ENCODE results near the gene SRP14. TPM values are rescaled to one million over a fixed set of nuclear protein-coding genes. Genes with fewer than 3 reads are reported as not detected.

SRP14 gene
- total RNA-seq, 1 experiment from 2014 or later, result 166 TPM

GRCh38 chr15:40069178-40070165 lies 30.5 kb upstream of the SRP14 start:
- ATAC-seq, result peak; percentile 92
- peak; percentile 46; the same call in 1 of the 2 replicates for TF ChIP-seq TCF7L2 (IDR thresholded peaks at IDR 0.05; ENCODE audit: low read depth, low read length)
- TF ChIP-seq POLR2AphosphoS5 (IDR thresholded peaks at IDR 0.05; ENCODE audit: low read depth, low read length), result peak; percentile 88
- TF ChIP-seq SIN3A (IDR thresholded peaks at IDR 0.05; ENCODE audit: borderline replicate concordance, insufficient read depth, low read depth, low read length), result peak; percentile 88
- TF ChIP-seq, protein P1, sequence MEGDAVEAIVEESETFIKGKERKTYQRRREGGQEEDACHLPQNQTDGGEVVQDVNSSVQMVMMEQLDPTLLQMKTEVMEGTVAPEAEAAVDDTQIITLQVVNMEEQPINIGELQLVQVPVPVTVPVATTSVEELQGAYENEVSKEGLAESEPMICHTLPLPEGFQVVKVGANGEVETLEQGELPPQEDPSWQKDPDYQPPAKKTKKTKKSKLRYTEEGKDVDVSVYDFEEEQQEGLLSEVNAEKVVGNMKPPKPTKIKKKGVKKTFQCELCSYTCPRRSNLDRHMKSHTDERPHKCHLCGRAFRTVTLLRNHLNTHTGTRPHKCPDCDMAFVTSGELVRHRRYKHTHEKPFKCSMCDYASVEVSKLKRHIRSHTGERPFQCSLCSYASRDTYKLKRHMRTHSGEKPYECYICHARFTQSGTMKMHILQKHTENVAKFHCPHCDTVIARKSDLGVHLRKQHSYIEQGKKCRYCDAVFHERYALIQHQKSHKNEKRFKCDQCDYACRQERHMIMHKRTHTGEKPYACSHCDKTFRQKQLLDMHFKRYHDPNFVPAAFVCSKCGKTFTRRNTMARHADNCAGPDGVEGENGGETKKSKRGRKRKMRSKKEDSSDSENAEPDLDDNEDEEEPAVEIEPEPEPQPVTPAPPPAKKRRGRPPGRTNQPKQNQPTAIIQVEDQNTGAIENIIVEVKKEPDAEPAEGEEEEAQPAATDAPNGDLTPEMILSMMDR (IDR thresholded peaks at IDR 0.05), result no peak
- TF ChIP-seq, protein P2, sequence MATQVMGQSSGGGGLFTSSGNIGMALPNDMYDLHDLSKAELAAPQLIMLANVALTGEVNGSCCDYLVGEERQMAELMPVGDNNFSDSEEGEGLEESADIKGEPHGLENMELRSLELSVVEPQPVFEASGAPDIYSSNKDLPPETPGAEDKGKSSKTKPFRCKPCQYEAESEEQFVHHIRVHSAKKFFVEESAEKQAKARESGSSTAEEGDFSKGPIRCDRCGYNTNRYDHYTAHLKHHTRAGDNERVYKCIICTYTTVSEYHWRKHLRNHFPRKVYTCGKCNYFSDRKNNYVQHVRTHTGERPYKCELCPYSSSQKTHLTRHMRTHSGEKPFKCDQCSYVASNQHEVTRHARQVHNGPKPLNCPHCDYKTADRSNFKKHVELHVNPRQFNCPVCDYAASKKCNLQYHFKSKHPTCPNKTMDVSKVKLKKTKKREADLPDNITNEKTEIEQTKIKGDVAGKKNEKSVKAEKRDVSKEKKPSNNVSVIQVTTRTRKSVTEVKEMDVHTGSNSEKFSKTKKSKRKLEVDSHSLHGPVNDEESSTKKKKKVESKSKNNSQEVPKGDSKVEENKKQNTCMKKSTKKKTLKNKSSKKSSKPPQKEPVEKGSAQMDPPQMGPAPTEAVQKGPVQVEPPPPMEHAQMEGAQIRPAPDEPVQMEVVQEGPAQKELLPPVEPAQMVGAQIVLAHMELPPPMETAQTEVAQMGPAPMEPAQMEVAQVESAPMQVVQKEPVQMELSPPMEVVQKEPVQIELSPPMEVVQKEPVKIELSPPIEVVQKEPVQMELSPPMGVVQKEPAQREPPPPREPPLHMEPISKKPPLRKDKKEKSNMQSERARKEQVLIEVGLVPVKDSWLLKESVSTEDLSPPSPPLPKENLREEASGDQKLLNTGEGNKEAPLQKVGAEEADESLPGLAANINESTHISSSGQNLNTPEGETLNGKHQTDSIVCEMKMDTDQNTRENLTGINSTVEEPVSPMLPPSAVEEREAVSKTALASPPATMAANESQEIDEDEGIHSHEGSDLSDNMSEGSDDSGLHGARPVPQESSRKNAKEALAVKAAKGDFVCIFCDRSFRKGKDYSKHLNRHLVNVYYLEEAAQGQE (IDR thresholded peaks at IDR 0.05; ENCODE audit: insufficient read depth in 1 of 2, low read depth in 2 of 2, low read length in 1 of 2), result no peak
- peaks cover 46% of the 10 kb centered on the region for H3K4me1 ChIP-seq (ENCODE audit: control insufficient read depth, insufficient read depth, low read length)
- H3K4me3 ChIP-seq (ENCODE audit: low read depth in 2 of 2, low read length in 2 of 2), result peak overlapping the region in 1 of 2 experiments; percentile 25; a peak in 1 of 4 replicates
- DNase-seq (ENCODE audit: low read depth, low spot score), result peak; percentile 71
- no peaks in the 10 kb centered on the region for H3K9me3 ChIP-seq (ENCODE audit: control insufficient read depth, insufficient read depth, low read depth, low read length)
- ChIA-PET CTCF (interaction anchor here (1.4 to 1.7 kb wide), 3 partner anchors 10 to 35 kb away, joined by 3 to 4 read pairs (median 3); no protein-coding TSS in a partner anchor), POLR2A (interaction anchor here (0.9 kb wide), 1 partner anchor 29 kb away, joined by 3 read pairs; no protein-coding TSS in a partner anchor)
- in situ Hi-C loops (cut with HindIII; ENCODE audit: low pct_unique_long_range_greater_than_20kb, low sequenced_read_pairs) (no loop called here), intact Hi-C loops (cut with micrococcal nuclease; ENCODE audit: unreplicated experiment) (no loop called here)
- no peaks in the 10 kb centered on the region for H3K27me3 ChIP-seq (ENCODE audit: control insufficient read depth, insufficient read depth, low read length)
- no peaks in the 10 kb centered on the region for H3K36me3 ChIP-seq (ENCODE audit: control insufficient read depth, insufficient read depth, low read length)
- no TSS peak for BruUV-seq (replicated peaks)
- peak overlapping the region; percentile 81 for H3K27ac ChIP-seq (ENCODE audit: low read length)

DNA sequence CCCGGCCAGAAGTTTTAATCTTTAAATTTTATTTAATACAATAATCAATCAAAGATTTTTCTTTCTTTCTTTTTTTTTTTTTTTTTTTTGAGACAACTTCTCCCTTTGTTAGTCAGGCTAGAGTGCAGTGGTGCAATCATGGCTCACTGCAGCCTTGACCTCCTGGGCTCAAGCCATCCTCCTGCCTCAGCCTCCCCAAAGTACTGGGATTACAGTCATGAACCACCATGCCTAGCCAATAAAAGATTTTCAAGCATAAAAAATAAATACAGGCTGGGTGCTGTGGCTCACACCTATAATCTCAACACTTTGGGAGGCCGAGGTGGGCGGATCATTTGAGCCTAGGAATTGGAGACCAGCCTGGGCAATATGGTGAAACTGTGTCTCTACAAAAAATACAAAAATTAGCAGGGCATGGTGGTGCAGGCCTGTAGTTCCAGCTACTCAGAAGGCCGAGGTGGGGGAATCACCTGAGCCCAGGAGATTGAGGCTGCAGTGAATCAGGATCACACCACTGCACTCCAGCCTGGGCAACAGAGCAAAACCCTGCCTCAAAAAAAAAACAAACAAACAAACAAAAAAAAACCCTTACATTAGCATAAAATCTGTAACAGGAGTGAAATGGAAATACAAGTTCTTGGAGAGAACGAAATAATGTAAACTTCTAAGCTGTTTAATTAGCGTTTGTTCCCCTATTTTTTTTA lies 29.1 kb upstream of the SRP14 start:
- CTCF ChIA-PET, result no interaction called here
- TF ChIP-seq POLR2AphosphoS5 (IDR thresholded peaks at IDR 0.05; ENCODE audit: low read depth, low read length) (no peak), TCF7L2 (IDR thresholded peaks at IDR 0.05; ENCODE audit: low read depth, low read length) (no peak), SIN3A (IDR thresholded peaks at IDR 0.05; ENCODE audit: borderline replicate concordance, insufficient read depth, low read depth, low read length) (no peak)
- TF ChIP-seq, protein P1 (IDR thresholded peaks at IDR 0.05), result no peak
- TF ChIP-seq, protein P2 (IDR thresholded peaks at IDR 0.05; ENCODE audit: insufficient read depth in 1 of 2, low read depth in 2 of 2, low read length in 1 of 2), result no peak
- Histone ChIP-seq H3K36me3 (ENCODE audit: control insufficient read depth, insufficient read depth, low read length) (no peaks in the 10 kb centered on the region), H3K27ac (ENCODE audit: low read length) (peak overlapping the region; percentile 84; the same call in 1 of the 2 replicates), H3K9me3 (ENCODE audit: control insufficient read depth, insufficient read depth, low read depth, low read length) (no peaks in the 10 kb centered on the region), H3K27me3 (ENCODE audit: control insufficient read depth, insufficient read depth, low read length) (no peaks in the 10 kb centered on the region), H3K4me1 (ENCODE audit: control insufficient read depth, insufficient read depth, low read length) (peaks cover 50% of the 10 kb centered on the region), H3K4me3 (ENCODE audit: low read depth in 2 of 2, low read length in 2 of 2) (no peak overlapping the region)
- no peak for ATAC-seq
- no peak for DNase-seq (ENCODE audit: low read depth, low spot score)
- POLR2A ChIA-PET, result no interaction called here
- BruUV-seq (replicated peaks), result no TSS peak
- in situ Hi-C loops (cut with HindIII; ENCODE audit: low pct_unique_long_range_greater_than_20kb, low sequenced_read_pairs) (no loop called here), intact Hi-C loops (cut with micrococcal nuclease; ENCODE audit: unreplicated experiment) (no loop called here)

Data from Panc1 (cell line).